ENCODE results near the gene SIRT2. TPM values are rescaled to one million over a fixed set of nuclear protein-coding genes. Genes with fewer than 3 reads are reported as not detected.
"Not testable (repeated sequence)": the region's sequence is repeated elsewhere in the genome, so short reads cannot be mapped to it uniquely, and the experiment has no call there.

Gene SIRT2
- 10 to 100 TPM; 31.5 to 46.0 TPM for total RNA-seq

DNA sequence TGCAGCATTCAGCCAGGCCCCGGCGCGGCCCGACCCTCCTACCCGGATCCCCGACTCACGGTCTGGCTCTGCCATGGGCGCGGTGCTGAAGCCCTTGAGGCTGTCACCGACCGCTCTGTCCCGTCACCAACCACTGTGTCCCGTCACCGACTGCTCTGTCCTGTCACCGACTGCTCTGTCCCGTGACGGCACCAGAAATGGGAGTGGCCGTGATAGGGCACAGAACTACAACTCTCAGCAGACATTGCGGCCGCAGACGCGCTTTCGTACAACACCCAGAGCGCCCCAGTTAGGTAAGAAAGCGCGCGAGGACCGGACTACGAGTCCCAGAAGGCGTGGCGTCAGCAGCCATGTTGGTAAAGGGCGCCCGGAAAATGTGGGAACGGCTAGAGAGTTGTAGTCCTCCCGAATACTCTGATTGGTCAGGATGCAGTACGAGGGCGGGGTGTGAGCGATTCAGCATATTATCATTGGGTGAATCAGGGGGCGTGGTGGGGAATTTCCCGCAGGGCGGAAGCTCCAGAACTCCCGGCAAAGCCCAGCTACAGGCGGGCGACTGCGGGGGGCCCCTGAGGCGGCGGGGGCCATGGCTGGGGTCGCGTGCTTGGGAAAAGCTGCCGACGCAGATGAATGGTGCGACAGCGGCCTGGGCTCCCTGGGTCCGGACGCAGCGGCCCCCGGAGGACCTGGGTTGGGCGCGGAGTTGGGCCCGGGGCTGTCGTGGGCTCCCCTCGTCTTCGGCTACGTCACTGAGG, at the start of gene SIRT2, which contains the start of gene NFKBIB:
Gene SIRT2 (minus strand): TSS at position 172 of the 755 bp plus-strand sequence. CDS start 97 bp downstream, at position 75.
Gene NFKBIB (plus strand): TSS at position 523 of the 755 bp plus-strand sequence. CDS start 64 bp downstream, at position 587.
- Mint-ChIP-seq H3K27ac (peak within 1 kb of the TSS; percentile 87 to 97), H3K36me3 (peaks cover 15 to 22% of the 10 kb centered on the region in 2 donors), H3K9me3 (no peaks in the 10 kb centered on the region)
- peak; percentile 94 to 96 for ATAC-seq
- DNase-seq (ENCODE audit: low spot score in 2 of 2) = peak; percentile 98 to 99

DNA sequence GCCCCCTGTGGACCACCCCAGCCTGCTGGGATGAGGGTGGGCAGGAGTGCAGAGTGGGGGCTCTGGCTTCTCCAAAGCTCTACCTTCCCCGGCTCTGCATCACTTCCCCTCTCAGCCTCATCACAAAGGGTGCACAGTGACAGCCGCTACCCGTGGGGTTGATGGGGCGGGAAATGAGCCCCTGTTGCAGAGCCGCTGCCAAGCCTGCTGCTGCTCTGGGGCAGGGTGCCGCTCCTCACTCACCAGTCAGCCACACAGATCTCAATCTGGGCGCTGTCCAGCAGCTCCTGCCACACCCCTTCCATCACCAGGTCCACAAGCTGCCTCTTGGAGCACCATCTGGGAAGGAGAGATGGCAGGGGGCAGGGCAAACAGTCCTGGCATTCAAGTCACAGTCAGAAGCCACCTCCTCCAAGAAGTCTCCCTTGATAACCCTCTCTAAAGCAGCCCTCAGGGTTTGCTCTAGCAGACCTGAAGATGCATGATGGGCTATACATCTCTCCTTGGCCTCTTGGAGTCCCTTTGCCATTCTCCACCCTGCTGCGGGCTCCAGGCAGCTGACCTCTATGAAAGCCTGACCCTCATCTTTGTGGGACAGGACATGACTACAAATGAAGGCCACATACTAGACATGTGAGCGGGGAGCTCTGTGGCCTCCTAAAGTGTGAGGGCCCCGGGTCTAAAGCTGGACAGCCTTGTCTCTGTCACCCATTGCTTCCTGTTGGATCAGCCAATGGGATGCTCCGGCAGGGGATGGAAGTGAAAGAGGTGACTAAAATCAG, 47.0 kb upstream of the SIRT2 start:
- H3K9me3 Mint-ChIP-seq = no peaks in the 10 kb centered on the region
- no peaks in the 10 kb centered on the region for H3K36me3 Mint-ChIP-seq
- no peak for ATAC-seq
- no peak overlapping the region for H3K27ac Mint-ChIP-seq
- DNase-seq (ENCODE audit: low spot score in 2 of 2) = no peak

DNA sequence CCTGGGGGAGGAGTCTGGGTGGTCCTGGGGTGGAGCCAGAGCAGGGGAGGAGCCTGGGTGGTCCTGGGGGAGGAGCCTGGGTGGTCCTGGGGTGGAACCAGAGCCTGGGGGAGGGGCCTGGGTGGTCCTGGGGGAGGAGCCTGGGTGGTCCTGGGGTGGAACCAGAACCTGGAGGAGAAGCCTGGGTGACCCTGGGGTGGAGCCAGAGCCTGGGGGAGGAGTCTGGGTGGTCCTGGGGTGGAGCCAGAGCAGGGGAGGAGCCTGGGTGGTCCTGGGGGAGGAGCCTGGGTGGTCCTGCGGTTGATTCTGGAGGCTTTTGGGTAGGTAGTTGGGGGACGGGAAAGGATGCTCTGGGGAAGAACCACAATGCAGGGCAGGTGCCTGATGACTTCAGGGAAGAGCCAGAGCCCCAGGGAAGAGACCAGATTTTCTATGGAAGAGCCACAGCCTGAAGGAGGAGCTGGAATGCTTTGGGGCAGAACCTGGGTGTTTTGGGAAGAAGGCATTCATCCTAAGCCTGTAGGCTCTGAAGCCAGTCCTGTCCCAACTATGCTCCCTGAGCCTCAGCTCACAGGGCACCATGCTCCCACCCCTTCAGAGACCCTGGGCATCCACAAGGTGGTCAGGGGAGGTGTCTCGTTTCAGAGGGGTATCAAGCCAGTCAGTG, 46.3 kb upstream of the SIRT2 start:
- DNase-seq (ENCODE audit: low spot score in 2 of 2) = no peak

DNA sequence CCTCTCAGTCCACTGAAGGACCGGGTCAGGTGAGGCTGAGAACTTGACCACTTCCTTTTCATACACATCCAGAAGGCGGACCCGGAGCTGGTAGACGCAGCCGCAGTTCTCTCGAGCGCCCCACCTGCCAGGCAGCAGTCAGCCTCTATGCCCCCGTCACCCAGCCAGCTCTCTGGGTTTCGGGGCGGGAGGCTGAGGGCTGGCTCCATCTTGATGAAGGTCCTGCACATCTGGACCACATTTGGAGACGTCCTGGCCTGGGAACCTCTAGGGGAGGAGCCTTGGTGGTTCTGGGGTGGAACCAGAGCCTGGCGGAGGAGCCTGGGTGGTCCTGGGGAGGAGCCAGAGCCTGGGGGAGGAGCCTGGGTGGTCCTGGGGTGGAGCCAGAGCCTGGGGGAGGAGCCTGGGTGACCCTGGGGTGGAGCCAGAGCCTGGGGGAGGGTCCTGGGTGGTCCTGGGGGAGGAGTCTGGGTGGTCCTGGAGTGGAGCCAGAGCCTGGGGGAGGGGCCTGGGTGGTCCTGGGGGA, 45.6 kb upstream of the SIRT2 start:
- DNase-seq (ENCODE audit: low spot score in 2 of 2) (no peak), ATAC-seq (no peak)
- Mint-ChIP-seq H3K27ac (no peak overlapping the region), H3K36me3 (no peaks in the 10 kb centered on the region), H3K9me3 (no peaks in the 10 kb centered on the region)

More for the DNA sequence above, 46.3 kb upstream of the SIRT2 start:
- Mint-ChIP-seq H3K9me3 (no peaks in the 10 kb centered on the region), H3K36me3 (no peaks in the 10 kb centered on the region), H3K27ac (no peak overlapping the region)
- no peak for ATAC-seq

DNA sequence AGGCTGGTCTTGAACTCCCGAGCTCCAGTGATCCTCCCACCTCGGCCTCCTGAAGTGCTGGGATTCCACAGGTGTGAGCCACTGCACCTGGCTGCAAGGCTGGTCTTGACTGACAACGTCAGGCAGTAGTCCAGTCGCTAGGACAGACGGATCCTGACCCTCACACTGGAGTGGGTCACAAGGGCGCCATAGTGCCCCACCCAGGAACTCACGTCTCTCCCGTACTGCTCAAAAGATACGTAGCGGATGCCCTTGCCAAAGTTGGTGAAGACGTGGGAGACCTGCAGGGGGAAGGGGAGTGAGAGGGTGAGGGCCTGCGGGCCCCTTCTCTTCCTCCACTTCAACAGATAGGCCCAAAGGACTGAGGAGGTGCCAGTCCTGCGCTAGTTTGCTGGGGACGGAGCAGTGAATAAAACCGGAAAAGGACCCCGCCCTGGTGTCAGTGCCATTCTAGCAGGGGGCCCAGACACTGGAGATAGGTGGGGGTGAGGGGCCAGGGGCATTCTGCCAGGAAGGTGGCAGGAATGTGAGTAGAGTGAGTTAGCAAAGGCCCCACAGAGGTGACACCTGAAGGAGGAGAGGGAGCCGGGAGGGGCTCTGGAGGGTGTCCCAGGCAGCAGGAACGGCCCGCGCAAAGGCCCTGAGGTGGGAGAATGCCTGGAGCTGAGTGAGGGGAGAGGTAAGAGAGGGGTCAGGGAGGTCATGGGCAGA, 43.2 kb upstream of the SIRT2 start:
- Mint-ChIP-seq H3K36me3 (no peaks in the 10 kb centered on the region), H3K27ac (no peak overlapping the region), H3K9me3 (no peaks in the 10 kb centered on the region)
- ATAC-seq (no peak), DNase-seq (ENCODE audit: low spot score in 2 of 2) (no peak)

DNA sequence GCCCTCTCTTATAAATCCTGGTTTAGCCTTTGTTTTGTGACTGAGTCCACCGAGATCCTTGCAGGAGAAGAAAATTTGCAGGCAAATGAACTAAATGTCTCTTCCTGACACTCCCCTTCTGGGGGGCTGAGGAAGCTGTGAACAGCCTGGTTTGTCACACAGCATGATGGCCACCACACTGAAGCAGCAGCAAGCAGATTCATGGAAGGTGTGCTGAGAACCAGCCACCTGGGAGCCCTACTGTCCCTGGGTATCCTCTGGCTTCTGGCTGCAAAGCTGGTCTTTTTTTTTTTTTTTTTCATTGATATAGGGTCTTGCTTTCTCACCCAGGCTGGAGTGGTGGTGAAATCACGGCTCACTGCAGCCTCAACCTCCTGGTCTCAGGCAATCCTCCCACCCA, 42.6 kb upstream of the SIRT2 start:
- H3K9me3 Mint-ChIP-seq = no peaks in the 10 kb centered on the region
- no peaks in the 10 kb centered on the region for H3K36me3 Mint-ChIP-seq
- ATAC-seq (no peak), DNase-seq (ENCODE audit: low spot score in 2 of 2) (no peak)
- no peak overlapping the region for H3K27ac Mint-ChIP-seq

DNA sequence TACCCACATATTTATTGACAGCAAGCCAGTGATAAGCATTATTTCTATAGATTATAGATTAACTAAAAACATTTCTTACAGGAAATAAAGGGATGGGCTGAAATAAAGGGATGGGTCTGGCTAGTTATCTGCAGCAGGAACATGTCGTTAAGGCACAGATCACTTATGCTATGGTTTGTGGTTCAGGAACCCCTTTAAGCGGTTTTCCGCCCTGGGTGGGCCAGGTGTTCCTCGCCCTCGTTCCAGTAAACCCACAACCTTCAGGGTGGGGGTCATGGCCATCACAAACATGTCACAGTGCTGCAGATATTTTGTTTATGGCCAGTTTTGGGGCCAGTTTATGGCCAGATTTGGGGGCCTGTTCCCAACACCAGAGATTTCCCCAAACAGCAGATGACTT, 42.0 kb upstream of the SIRT2 start:
- H3K27ac Mint-ChIP-seq = peak overlapping the region in 1 of 2 donors; percentile 24
- DNase-seq (ENCODE audit: low spot score in 2 of 2); H3K9me3 Mint-ChIP-seq; ATAC-seq; H3K36me3 Mint-ChIP-seq: not testable (repeated sequence)

DNA sequence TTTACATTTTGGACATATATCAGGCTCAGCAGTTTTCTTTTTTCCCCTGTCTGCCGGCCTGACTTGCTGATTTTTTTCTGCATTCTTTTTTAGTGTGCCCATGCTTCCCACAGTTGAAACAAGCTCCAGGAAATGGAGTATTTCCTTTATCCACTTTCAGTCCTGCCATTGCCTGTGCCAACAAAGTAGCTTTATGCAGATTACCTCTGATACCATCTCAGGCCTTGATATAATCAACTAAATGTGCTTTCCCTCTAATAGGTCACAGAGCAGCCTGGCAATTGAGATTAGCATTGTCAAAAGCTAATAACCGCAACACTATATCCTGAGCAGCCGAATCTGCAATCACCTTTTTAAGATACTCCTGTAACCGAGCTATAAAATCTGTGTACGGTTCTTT, 40.5 kb upstream of the SIRT2 start:
- peaks cover under 1 to 7% of the 10 kb centered on the region in 2 donors for H3K36me3 Mint-ChIP-seq
- no peaks in the 10 kb centered on the region for H3K9me3 Mint-ChIP-seq
- ATAC-seq = no peak
- H3K27ac Mint-ChIP-seq = no peak overlapping the region
- DNase-seq (ENCODE audit: low spot score in 2 of 2) = no peak

DNA sequence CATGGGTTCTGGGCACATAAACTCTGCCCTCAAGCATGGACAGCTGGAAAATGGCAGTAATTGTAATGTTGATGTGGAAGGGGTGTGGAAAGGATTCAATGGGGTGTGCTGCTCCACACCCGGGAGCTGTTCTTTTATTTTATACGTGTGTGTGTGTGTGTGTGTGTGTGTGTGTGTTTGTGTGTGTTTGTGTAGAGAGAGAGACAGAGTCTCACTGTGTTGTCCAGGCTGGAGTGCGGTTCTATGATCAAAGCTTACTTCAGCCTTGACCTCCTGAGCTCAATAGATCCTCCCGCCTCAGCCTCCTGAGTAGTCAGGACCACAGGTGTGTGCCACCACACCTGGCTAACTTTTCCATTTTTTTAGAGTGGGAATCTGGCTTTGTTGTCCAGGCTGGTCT, 34.1 kb upstream of the SIRT2 start:
- ATAC-seq (no peak), DNase-seq (ENCODE audit: low spot score in 2 of 2) (no peak)
- Mint-ChIP-seq H3K36me3 (peaks cover 29 to 40% of the 10 kb centered on the region in 2 donors), H3K9me3 (no peaks in the 10 kb centered on the region), H3K27ac (no peak overlapping the region)

DNA sequence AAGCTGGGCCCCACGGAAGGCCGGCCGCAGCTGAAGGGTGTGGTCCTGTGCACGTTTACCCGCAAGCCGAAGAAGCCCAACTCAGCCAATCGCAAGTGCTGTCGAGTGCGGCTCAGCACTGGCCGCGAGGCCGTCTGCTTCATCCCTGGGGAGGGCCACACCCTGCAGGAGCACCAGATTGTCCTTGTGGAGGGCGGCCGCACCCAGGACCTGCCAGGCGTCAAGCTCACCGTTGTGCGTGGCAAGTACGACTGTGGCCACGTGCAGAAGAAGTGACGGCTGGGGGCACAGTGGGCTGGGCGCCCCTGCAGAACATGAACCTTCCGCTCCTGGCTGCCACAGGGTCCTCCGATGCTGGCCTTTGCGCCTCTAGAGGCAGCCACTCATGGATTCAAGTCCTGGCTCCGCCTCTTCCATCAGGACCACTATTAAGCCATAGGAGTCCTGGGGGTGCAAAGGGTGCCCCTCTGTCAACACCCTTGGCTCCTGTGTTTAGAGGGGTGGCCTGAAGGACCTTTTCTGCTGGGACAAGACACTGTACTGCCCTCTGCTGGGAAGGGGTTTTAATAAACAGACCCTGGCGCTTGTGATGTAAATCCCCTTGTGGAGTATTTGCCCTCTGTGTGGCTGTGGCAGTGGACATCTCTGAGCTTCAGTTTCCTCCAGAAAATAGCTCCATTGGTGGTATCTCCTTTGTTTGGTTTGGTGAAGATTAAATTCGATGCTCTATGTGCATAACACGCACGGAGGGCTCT, 33.2 kb upstream of the SIRT2 start:
- Mint-ChIP-seq H3K9me3 (no peaks in the 10 kb centered on the region), H3K27ac (no peak overlapping the region), H3K36me3 (peaks cover 29 to 40% of the 10 kb centered on the region in 2 donors)
- no peak for ATAC-seq
- peak in 1 of 2 donors; percentile 49 for DNase-seq (ENCODE audit: low spot score in 2 of 2)

DNA sequence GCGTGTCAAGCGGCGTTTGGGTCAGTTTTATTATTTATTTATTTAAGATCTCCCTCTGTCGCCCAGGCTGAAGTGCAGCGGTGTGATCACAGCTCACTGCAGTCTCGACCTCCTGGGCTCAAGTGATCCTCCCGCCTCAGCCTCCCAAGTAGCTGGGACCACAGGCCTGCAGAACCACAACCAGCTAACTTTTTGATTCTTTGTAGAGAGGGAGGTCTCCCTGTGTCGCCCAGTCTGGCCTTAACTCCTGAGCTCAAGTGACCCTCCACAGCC, 32.0 kb upstream of the SIRT2 start:
- peaks cover 29 to 40% of the 10 kb centered on the region in 2 donors for H3K36me3 Mint-ChIP-seq
- no peaks in the 10 kb centered on the region for H3K9me3 Mint-ChIP-seq
- DNase-seq (ENCODE audit: low spot score in 2 of 2) = no peak
- peak overlapping the region; percentile 99 for H3K27ac Mint-ChIP-seq
- no peak for ATAC-seq

DNA sequence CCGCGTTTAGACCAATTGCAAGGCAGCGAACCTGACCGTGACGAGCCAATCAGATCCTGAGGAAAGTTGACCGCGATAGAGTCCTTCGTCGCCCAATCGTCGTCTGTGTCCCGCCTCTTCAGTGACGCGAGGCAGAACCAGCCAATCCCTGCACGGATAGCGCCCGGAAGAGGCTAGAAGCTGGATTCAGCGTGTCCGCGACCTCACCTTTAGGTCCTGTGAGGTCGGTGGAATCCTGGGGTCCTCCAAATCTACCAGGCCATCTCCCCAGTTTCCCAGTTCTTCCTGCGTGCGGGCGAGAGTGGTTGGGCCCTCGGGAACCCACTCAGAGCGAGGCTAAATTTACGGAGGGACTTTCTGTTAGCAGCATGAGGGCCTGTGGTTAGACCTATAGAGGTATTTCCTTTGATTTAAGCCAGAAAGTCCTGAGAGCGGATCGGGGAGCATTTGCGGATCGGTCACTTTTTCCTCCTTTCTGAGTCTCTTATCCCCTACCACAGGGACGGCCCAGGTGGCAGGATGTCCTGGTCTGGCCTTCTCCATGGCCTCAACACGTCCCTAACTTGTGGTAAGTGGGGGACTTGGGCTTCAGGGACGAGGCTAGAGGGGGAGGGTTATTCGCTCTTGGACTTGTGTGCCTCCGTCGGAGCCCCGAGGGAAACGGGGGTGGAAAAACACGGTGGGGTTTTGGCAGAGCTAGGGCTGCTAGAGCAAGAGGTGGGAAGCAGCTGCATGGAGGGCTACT, 31.5 kb upstream of the SIRT2 start, which contains the start of gene MRPS12:
Gene MRPS12 (plus strand): TSS at position 169 of the 745 bp plus-strand sequence. CDS start 351 bp downstream, at position 520.
- Mint-ChIP-seq H3K36me3 (peaks cover 29 to 40% of the 10 kb centered on the region in 2 donors), H3K27ac (peak within 1 kb of the TSS; percentile 99)
- peak; percentile 98 for ATAC-seq

DNA sequence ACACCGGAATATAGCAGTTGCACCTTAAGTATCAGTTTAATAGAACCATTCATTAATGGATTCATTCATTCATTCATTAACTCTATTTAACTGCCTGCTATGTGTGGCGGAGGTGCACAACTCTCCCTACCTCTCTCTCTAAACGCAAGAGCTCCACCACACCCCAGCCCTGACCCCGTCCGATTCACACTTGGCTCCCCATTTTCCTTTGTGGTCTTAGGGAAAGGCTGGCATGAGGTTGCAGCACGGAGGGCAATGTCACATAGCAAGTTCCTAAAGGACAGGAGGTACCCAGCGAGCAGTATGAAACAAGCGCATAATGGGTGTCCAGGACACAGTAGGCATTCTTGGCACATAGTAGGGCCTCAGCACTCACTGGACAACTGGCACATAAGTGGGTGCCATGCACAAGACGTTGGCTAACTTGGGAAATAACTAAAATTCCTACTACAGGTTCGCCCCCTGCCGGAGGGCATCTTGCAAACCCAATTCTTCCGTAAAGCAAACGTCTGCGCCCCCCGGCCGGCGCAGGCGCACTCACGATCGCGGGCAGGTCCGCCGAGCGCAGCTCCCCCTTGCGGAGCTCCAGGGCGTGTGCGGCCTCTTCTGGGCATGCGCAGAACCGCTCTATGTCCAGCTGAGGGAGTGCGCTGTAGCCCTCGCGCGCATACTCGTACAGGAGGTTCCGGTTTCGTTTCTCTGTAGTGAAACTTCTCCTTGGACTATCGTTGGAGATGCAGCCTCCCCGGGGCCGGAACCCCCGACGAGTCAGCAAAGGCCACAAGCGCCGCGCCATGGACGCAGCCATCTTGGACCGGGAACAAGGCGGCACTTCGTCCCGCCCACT, 30.7 kb upstream of the SIRT2 start, which contains the start of gene SARS2:
Gene SARS2 (minus strand): TSS at position 835 of the 847 bp plus-strand sequence. CDS start 27 bp downstream, at position 808.
- Mint-ChIP-seq H3K36me3 (peaks cover 29 to 36% of the 10 kb centered on the region in 2 donors), H3K27ac (peak within 1 kb of the TSS; percentile 99)
- ATAC-seq = peak; percentile 58 to 67

More for the DNA sequence above, 31.5 kb upstream of the SIRT2 start, which contains the start of gene MRPS12:
- no peaks in the 10 kb centered on the region for H3K9me3 Mint-ChIP-seq
- peak in 1 of 2 donors; percentile 99 for DNase-seq (ENCODE audit: low spot score in 2 of 2)

DNA sequence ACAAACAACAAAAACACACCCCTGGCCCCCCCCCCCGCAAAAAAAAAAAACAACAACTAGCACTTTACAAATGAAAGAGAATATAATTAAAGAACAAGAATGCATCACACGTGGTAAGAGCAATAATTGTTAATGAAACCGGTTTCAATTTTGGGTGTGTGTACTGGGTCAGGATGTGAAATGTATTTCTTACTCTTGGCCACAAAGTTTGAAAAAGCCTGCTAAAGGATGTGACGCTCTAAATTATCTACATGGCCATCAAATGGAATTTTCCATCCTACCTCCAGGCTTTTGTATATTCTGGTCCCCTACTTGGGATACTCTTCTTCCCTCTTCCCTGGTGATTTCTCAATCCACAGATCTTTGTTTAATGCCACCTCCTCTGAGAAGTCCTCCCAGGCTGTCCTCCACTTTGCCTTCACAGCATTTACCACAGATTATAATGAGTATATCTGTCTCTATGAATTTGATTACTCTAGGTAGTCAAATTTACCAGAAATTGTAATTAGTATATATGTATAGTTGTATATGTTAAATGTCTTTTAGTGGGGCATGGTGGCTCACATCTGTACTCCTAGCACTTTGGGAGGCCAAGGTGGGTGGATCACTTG, 29.1 kb upstream of the SIRT2 start:
- Mint-ChIP-seq H3K9me3 (no peaks in the 10 kb centered on the region), H3K27ac (peak overlapping the region in 1 of 2 donors; percentile 99), H3K36me3 (peaks cover 18 to 20% of the 10 kb centered on the region in 2 donors)
- DNase-seq (ENCODE audit: low spot score in 2 of 2) = no peak
- ATAC-seq = no peak

More for the DNA sequence above, 30.7 kb upstream of the SIRT2 start, which contains the start of gene SARS2:
- no peaks in the 10 kb centered on the region for H3K9me3 Mint-ChIP-seq
- DNase-seq (ENCODE audit: low spot score in 2 of 2) = peak in 1 of 2 donors; percentile 94
